PFSK-1 (cell line): Measurements from ENCODE around the gene CEMIP2.

Experiments used
- FOXP2 ChIP-seq: optimal IDR thresholded peaks from 2 replicates; pipeline ENCODE3; 2011; ENCODE audit warnings: borderline replicate concordance, control low read depth, inconsistent platforms; ENCODE audit not compliant: insufficient read depth; ENCODE audit errors: extremely low read length, extremely low read depth
- POLR2AphosphoS5 ChIP-seq: IDR thresholded peaks from 2 replicates; pipeline ENCODE4 v1.6.1; 2012; ENCODE audit warnings: low read depth, mild to moderate bottlenecking, control low read depth, low read length, moderate library complexity
- SIN3A ChIP-seq: IDR thresholded peaks from 2 replicates; pipeline ENCODE4 v1.6.1; 2012; ENCODE audit warnings: mild to moderate bottlenecking, low read length, moderate library complexity, borderline replicate concordance; ENCODE audit not compliant: insufficient read depth
- TAF1 ChIP-seq: IDR thresholded peaks from 2 replicates; pipeline ENCODE4 v1.6.1; 2012; ENCODE audit warnings: low read length, control low read depth, borderline replicate concordance; ENCODE audit not compliant: insufficient read depth
- TF ChIP-seq, protein P1 (sequence below), 2 experiments: IDR thresholded peaks; 2 replicates each; pipeline versions ENCODE4 v1.6.1 to v1.8.0; 2011 to 2012; ENCODE audit warnings: low read depth in 2 of 2, low read length in 2 of 2, control low read depth in 1 of 2, inconsistent platforms in 1 of 2, mild to moderate bottlenecking in 1 of 2, moderate library complexity in 1 of 2; ENCODE audit not compliant: insufficient read depth in 1 of 2

Gene CEMIP2

GRCh38 chr9:71746758-71747125, 21.6 kb downstream of the CEMIP2 start:
- no peak for TF ChIP-seq SIN3A

- TF ChIP-seq FOXP2 (no peak), TAF1 (no peak), POLR2AphosphoS5 (no peak), SIN3A (no peak)
- TF ChIP-seq, protein P1, sequence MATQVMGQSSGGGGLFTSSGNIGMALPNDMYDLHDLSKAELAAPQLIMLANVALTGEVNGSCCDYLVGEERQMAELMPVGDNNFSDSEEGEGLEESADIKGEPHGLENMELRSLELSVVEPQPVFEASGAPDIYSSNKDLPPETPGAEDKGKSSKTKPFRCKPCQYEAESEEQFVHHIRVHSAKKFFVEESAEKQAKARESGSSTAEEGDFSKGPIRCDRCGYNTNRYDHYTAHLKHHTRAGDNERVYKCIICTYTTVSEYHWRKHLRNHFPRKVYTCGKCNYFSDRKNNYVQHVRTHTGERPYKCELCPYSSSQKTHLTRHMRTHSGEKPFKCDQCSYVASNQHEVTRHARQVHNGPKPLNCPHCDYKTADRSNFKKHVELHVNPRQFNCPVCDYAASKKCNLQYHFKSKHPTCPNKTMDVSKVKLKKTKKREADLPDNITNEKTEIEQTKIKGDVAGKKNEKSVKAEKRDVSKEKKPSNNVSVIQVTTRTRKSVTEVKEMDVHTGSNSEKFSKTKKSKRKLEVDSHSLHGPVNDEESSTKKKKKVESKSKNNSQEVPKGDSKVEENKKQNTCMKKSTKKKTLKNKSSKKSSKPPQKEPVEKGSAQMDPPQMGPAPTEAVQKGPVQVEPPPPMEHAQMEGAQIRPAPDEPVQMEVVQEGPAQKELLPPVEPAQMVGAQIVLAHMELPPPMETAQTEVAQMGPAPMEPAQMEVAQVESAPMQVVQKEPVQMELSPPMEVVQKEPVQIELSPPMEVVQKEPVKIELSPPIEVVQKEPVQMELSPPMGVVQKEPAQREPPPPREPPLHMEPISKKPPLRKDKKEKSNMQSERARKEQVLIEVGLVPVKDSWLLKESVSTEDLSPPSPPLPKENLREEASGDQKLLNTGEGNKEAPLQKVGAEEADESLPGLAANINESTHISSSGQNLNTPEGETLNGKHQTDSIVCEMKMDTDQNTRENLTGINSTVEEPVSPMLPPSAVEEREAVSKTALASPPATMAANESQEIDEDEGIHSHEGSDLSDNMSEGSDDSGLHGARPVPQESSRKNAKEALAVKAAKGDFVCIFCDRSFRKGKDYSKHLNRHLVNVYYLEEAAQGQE (IDR thresholded peaks at IDR 0.05; ENCODE audit: insufficient read depth in 1 of 2, low read depth in 2 of 2, low read length in 2 of 2): no peak
These were observed 22.1 kb downstream of the CEMIP2 start for GRCh38 chr9:71746023-71746757.

- TF ChIP-seq TAF1 (no peak), SIN3A (no peak), POLR2AphosphoS5 (no peak), FOXP2 (no peak)
- TF ChIP-seq, protein P1 (IDR thresholded peaks at IDR 0.05; ENCODE audit: insufficient read depth in 1 of 2, low read depth in 2 of 2, low read length in 2 of 2): no peak
These were observed 23.4 kb downstream of the CEMIP2 start for GRCh38 chr9:71744754-71745521.

- TF ChIP-seq SIN3A (no peak), FOXP2 (no peak), POLR2AphosphoS5 (no peak), TAF1 (no peak)
- TF ChIP-seq, protein P1 (IDR thresholded peaks at IDR 0.05; ENCODE audit: insufficient read depth in 1 of 2, low read depth in 2 of 2, low read length in 2 of 2): no peak
These were observed 24.4 kb downstream of the CEMIP2 start for GRCh38 chr9:71743882-71744281.

DNA sequence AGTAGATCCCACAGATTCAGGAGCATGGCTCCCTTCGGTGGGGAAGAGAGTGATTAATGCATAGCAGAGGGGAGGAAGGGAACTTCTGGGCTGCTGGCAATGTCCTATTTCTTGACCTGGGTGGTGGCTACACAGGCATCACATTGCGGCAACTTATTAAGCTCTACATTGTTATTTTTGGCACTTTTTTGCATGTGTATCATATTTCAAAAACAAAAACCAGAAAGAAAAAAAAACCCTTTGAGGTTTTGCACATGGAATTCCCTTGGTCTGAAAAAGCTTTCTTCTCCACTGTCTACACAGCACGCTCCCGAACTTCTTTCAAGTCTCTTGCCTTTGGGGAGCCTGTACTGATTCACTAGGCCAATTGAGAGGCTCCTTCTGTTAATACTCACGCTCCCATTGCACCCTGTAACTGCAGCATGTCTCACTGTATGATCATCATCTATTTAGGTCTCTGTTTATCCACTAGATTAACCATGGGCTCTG, 25.1 kb downstream of the CEMIP2 start:
- no peak for TF ChIP-seq POLR2AphosphoS5
- TF ChIP-seq FOXP2: no peak
- TF ChIP-seq, protein P1 (IDR thresholded peaks at IDR 0.05; ENCODE audit: insufficient read depth in 1 of 2, low read depth in 2 of 2, low read length in 2 of 2): no peak
- TF ChIP-seq SIN3A: no peak
- no peak for TF ChIP-seq TAF1
